Measurements from ENCODE around the gene PCDH9. TPM values are rescaled to one million over a fixed set of nuclear protein-coding genes. Genes with fewer than 3 reads are reported as not detected.

The PCDH9 gene
- total RNA-seq, 1 donor from 2014 or later, result 14.7 TPM

DNA sequence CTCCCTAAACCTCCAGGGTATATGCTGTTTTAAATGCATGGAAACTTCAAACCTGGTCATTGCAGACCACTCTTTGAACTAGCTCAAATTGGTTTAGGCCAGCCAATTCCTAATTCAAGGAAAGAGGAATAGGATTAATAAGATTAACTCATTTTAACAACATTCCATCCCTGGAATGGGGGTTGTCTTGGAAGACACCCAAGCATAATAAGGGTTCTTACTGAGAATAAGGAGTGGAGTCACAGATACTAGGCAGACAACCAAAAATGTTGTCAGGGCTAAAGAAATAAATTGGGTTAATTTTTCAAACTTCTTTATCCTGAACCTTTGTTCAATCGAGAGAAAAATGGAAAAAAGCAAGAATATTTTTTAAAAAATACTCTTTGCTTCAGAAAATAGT is 186.2 kb downstream of the PCDH9 start:
- Histone ChIP-seq H3K36me3 (no peaks in the 10 kb centered on the region), H3K27ac (replicated peaks) (no peak overlapping the region), H3K4me1 (peaks cover 8% of the 10 kb centered on the region), H3K9me3 (replicated peaks) (no peaks in the 10 kb centered on the region), H3K27me3 (ENCODE audit: low read depth) (no peaks in the 10 kb centered on the region), H3K4me3 (no peak overlapping the region)
- TF ChIP-seq CTCF (IDR thresholded peaks at IDR 0.05; ENCODE audit: borderline replicate concordance), result no peak
- no peak for DNase-seq
- intact Hi-C loops (cut with micrococcal nuclease), result no loop called here

GRCh38 chr13:67042556-67042955 is 187.6 kb downstream of the PCDH9 start:
- intact Hi-C loops (cut with micrococcal nuclease), result no loop called here
- TF ChIP-seq CTCF (IDR thresholded peaks at IDR 0.05; ENCODE audit: borderline replicate concordance), result no peak
- Histone ChIP-seq H3K27me3 (ENCODE audit: low read depth) (no peaks in the 10 kb centered on the region), H3K4me3 (no peak overlapping the region), H3K4me1 (no peaks in the 10 kb centered on the region), H3K36me3 (no peaks in the 10 kb centered on the region), H3K27ac (replicated peaks) (no peak overlapping the region), H3K9me3 (replicated peaks) (no peaks in the 10 kb centered on the region)
- DNase-seq, result no peak

DNA sequence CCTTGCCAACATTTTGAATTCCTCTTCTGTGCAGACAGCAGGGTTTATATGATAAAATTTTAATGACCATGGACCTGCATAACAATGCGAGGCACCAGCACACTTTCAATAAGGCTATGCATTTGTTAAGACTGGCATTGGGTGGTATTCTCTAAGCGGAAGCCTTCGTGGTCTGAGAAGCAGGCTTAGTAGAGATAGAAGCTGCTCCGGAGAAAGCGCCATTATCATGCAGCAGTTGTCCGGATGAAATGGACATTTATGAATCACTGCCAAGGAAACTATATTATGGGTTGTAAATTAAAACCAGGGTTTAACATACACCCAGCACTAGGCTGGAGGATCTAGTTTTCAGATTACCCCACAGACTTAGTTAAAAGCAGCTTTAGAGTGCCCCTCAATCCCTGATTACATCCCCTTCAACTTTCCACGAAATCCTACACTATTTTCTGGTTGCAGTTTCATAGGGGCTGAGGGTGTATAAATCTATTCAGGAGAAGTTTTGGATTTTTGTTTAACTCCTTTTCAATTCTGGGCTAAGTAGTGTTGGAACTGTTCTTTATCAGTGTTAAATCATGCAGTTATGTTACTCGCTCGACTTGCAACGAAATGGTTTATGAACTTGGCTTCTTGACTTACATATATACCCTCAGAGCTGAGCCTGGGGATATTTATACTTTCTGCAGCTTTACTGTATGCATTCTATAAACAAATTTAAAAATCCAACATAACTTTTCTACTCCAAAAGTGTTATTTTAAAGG is 193.3 kb downstream of the PCDH9 start:
- Histone ChIP-seq H3K27ac (replicated peaks) (no peak overlapping the region), H3K9me3 (replicated peaks) (no peaks in the 10 kb centered on the region), H3K36me3 (no peaks in the 10 kb centered on the region), H3K4me1 (no peaks in the 10 kb centered on the region), H3K4me3 (no peak overlapping the region), H3K27me3 (ENCODE audit: low read depth) (no peaks in the 10 kb centered on the region)
- DNase-seq, result no peak
- TF ChIP-seq CTCF (IDR thresholded peaks at IDR 0.05; ENCODE audit: borderline replicate concordance), result no peak
- intact Hi-C loops (cut with micrococcal nuclease), result no loop called here

DNA sequence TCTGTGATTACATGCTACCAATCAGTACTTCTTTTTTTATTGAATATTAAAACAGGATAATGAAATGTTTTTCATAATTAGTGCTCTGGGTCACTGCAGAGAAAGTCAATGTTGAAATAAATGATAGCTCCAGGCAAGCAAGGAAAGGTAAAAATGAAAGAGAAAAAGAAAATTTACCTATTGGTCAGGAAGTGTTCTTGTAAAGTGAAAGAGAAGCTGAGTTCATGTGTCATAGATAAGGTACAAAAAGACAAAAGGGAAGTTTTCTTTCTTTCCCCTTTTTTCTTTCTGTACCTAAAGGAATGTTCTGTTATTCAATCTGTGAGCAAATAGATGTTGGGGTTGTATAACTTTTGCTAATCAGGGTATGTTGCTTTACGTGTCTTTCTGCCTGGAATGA is 197.0 kb downstream of the PCDH9 start:
- H3K27me3 ChIP-seq (ENCODE audit: low read depth), result no peaks in the 10 kb centered on the region
- no peak overlapping the region for H3K27ac ChIP-seq (replicated peaks)
- no peaks in the 10 kb centered on the region for H3K36me3 ChIP-seq
- no peaks in the 10 kb centered on the region for H3K4me1 ChIP-seq
- no peak overlapping the region for H3K4me3 ChIP-seq
- no peak for DNase-seq
- H3K9me3 ChIP-seq (replicated peaks), result no peaks in the 10 kb centered on the region
- no peak for TF ChIP-seq CTCF (IDR thresholded peaks at IDR 0.05; ENCODE audit: borderline replicate concordance)
- intact Hi-C loops (cut with micrococcal nuclease), result no loop called here

DNA sequence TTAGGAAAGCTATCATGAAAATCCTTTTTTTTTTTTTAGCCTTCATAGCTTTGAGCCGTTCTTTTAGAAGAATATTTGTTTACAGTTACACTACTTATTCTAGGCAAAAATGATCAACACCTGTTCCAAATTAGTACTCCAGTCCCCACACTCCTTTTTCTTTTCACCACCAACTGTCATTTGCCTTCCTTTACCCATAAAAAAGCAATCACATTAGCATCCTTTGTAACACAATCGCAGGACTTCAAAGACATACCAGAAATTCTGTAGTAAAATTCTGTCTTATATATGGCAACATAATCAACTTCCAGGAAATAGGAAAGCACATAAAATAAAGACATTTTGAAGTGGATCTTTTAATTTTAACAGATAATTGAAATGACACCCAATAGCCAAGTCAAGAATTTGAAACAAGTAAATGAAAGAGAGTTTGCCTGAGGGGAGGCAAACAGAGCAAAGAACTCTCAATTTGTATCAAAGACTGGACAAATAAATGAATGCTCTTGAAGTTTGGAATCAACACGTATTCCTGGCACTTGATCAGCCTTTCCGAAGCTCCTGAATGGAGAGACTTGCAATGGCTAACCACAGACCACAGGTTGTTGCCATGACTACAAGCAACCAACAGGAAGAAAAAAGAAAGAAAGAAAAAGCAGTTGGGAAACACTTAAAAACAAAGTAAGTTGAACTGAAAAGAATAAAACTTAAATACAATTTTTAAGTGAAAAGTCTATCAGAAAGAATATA is 206.8 kb downstream of the PCDH9 start:
- H3K9me3 ChIP-seq (replicated peaks), result no peaks in the 10 kb centered on the region
- DNase-seq, result no peak
- no peaks in the 10 kb centered on the region for H3K27me3 ChIP-seq (ENCODE audit: low read depth)
- intact Hi-C loops (cut with micrococcal nuclease), result no loop called here
- no peak overlapping the region for H3K27ac ChIP-seq (replicated peaks)
- TF ChIP-seq CTCF (IDR thresholded peaks at IDR 0.05; ENCODE audit: borderline replicate concordance), result no peak
- H3K4me3 ChIP-seq, result no peak overlapping the region
- no peaks in the 10 kb centered on the region for H3K36me3 ChIP-seq
- H3K4me1 ChIP-seq, result no peaks in the 10 kb centered on the region
